Measurements from ENCODE around the gene TNIP3. TPM values are rescaled to one million over a fixed set of nuclear protein-coding genes. Genes with fewer than 3 reads are reported as not detected.

The TNIP3 gene
- total RNA-seq, 1 donor from 2014 or later = not detected

DNA sequence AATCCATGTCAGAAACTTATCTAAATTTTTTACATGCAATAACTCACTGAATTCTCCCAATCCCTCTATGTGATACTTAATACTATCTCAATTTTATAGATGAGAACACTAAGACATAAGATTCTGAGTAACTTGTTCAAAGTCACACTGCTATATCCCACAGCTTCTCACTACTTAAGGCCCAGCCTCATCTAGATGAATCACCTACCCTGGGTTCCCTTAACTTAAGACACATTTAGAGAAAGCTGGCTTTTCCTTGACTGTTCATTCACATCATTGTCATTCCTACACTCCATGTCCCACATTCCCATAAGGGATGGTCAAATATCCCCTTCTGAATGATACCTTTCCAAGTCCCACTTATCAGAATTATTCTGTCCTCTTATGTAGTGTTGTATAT is 21.0 kb downstream of the TNIP3 start:
- Histone ChIP-seq H3K36me3 (no peaks in the 10 kb centered on the region), H3K79me2 (ENCODE audit: low read depth) (no peaks in the 10 kb centered on the region), H3K9ac (no peak overlapping the region), H3K4me1 (no peaks in the 10 kb centered on the region), H4K20me1 (ENCODE audit: low read depth) (no peaks in the 10 kb centered on the region), H3K27ac (no peak overlapping the region), H3K9me3 (ENCODE audit: low read depth) (no peaks in the 10 kb centered on the region), H3F3A (ENCODE audit: low read depth) (no peaks in the 10 kb centered on the region), H3K27me3 (no peaks in the 10 kb centered on the region), H2AFZ (replicated peaks) (no peak overlapping the region), H3K4me3 (no peak overlapping the region), H3K4me2 (no peak overlapping the region)
- no peak for DNase-seq (ENCODE audit: low spot score)
- peaks cover 5% of the 10 kb centered on the region for H3K4me1 Mint-ChIP-seq
- no peaks in the 10 kb centered on the region for H3K27me3 Mint-ChIP-seq (ENCODE audit: insufficient read depth, low read depth)
- no peak for TF ChIP-seq EZH2 (IDR thresholded peaks at IDR 0.05)
- no peak for TF ChIP-seq EZH2phosphoT487 (IDR thresholded peaks at IDR 0.05)
- TF ChIP-seq, protein P1, sequence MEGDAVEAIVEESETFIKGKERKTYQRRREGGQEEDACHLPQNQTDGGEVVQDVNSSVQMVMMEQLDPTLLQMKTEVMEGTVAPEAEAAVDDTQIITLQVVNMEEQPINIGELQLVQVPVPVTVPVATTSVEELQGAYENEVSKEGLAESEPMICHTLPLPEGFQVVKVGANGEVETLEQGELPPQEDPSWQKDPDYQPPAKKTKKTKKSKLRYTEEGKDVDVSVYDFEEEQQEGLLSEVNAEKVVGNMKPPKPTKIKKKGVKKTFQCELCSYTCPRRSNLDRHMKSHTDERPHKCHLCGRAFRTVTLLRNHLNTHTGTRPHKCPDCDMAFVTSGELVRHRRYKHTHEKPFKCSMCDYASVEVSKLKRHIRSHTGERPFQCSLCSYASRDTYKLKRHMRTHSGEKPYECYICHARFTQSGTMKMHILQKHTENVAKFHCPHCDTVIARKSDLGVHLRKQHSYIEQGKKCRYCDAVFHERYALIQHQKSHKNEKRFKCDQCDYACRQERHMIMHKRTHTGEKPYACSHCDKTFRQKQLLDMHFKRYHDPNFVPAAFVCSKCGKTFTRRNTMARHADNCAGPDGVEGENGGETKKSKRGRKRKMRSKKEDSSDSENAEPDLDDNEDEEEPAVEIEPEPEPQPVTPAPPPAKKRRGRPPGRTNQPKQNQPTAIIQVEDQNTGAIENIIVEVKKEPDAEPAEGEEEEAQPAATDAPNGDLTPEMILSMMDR (IDR thresholded peaks at IDR 0.05) = no peak
- no peaks in the 10 kb centered on the region for H3K36me3 Mint-ChIP-seq
- H3K4me3 Mint-ChIP-seq = no peak overlapping the region
- no peaks in the 10 kb centered on the region for H3K9me3 Mint-ChIP-seq
- no peak overlapping the region for H3K27ac Mint-ChIP-seq

DNA sequence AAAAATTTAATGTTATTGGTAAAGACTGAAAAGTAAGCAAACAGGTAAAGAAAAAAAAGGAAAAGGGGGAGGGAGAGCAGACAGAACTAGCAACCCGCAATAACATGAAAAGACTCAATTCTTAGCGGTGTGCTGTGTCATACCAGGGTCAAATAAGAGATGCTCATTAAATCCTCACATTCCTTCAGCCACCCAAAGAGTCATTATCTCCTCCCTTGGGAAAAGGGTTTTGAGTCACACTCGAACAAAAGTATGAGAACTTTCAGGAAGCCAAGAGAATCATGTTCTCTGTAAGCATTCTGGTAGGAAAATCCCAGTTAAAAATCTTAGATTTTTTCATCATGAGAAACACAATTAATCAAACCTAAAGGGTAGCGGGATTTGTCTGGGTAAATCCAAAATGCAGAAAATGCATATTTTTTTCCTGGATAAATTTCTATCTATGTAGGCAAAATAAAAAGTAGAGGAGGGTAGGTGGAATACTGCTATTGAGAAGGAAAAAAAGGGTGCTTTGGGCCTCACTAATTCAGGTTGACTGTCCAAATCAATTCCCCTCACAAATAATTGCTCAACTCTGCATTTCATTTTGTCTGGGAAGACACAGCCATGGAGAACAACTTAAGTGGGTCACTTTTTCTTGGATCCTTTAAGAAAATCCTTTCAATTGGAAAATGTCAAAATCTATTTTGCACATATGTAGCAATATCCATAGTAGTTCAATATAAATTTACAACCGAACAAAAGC is 23.2 kb downstream of the TNIP3 start:
- TF ChIP-seq, protein P1 (IDR thresholded peaks at IDR 0.05) = no peak
- TF ChIP-seq EZH2 (IDR thresholded peaks at IDR 0.05) (no peak), EZH2phosphoT487 (IDR thresholded peaks at IDR 0.05) (no peak)
- Histone ChIP-seq H3K9ac (no peak overlapping the region), H3K4me2 (no peak overlapping the region), H3K9me3 (ENCODE audit: low read depth) (no peaks in the 10 kb centered on the region), H3F3A (ENCODE audit: low read depth) (no peaks in the 10 kb centered on the region), H3K4me1 (no peaks in the 10 kb centered on the region), H4K20me1 (ENCODE audit: low read depth) (no peaks in the 10 kb centered on the region), H3K79me2 (ENCODE audit: low read depth) (no peaks in the 10 kb centered on the region), H3K27ac (no peak overlapping the region), H3K27me3 (no peaks in the 10 kb centered on the region), H2AFZ (replicated peaks) (no peak overlapping the region), H3K36me3 (no peaks in the 10 kb centered on the region), H3K4me3 (no peak overlapping the region)
- no peak overlapping the region for H3K4me3 Mint-ChIP-seq
- no peaks in the 10 kb centered on the region for H3K36me3 Mint-ChIP-seq
- DNase-seq (ENCODE audit: low spot score) = no peak
- H3K27ac Mint-ChIP-seq = no peak overlapping the region
- H3K9me3 Mint-ChIP-seq = no peaks in the 10 kb centered on the region
- H3K4me1 Mint-ChIP-seq = no peaks in the 10 kb centered on the region
- no peaks in the 10 kb centered on the region for H3K27me3 Mint-ChIP-seq (ENCODE audit: insufficient read depth, low read depth)

DNA sequence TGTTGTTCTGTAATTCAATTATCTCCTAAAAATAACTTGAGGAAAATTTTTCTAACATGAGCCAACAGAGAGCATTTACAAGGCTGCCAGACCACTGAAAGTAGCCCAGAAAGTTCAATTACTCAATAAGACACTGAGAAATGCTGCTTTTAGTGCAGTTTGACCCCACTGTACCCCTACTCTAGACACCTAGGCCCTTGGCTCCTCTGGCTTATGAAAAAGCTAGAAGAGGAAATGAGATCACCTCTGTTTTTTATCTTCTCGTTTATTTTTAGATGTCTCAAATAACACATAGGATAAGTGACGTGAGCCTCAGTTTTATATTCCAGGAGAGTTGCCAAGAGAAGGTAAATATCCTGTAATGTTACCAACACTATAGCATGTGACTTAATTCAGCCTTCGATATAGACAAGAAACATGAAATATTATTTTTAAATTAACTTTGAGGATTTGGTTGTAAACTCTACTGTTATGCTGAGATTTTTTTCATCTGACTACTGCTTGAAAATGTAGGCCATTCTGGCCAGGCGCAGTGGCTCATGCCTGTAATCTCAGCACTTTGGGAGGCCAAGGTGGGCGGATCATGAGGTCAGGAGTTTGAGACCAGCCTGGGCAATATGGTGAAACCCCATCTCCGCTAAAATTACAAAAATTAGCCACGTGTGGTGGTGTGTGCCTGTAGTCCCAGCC is 24.4 kb downstream of the TNIP3 start:
- H3K27me3 Mint-ChIP-seq (ENCODE audit: insufficient read depth, low read depth) = no peaks in the 10 kb centered on the region
- H3K27ac Mint-ChIP-seq = no peak overlapping the region
- H3K9me3 Mint-ChIP-seq = no peaks in the 10 kb centered on the region
- H3K27me3 ChIP-seq = no peaks in the 10 kb centered on the region
- no peaks in the 10 kb centered on the region for H3K36me3 Mint-ChIP-seq
- TF ChIP-seq EZH2phosphoT487 (IDR thresholded peaks at IDR 0.05) (no peak), EZH2 (IDR thresholded peaks at IDR 0.05) (no peak)
- TF ChIP-seq, protein P1 (IDR thresholded peaks at IDR 0.05) = no peak
- no peak overlapping the region for H3K4me3 Mint-ChIP-seq
- no peaks in the 10 kb centered on the region for H3K79me2 ChIP-seq (ENCODE audit: low read depth)
- no peaks in the 10 kb centered on the region for H4K20me1 ChIP-seq (ENCODE audit: low read depth)
- H3K9ac ChIP-seq = no peak overlapping the region
- no peaks in the 10 kb centered on the region for H3K4me1 Mint-ChIP-seq
- no peak overlapping the region for H2AFZ ChIP-seq (replicated peaks)
- H3K36me3 ChIP-seq = no peaks in the 10 kb centered on the region
- no peak for DNase-seq (ENCODE audit: low spot score)
- H3K27ac ChIP-seq = no peak overlapping the region
- H3K4me2 ChIP-seq = no peak overlapping the region
- no peaks in the 10 kb centered on the region for H3K9me3 ChIP-seq (ENCODE audit: low read depth)
- no peaks in the 10 kb centered on the region for H3F3A ChIP-seq (ENCODE audit: low read depth)
- H3K4me3 ChIP-seq = no peak overlapping the region
- H3K4me1 ChIP-seq = no peaks in the 10 kb centered on the region
